IMR-90 (cell line): ENCODE results near the gene TFEB.

Experiments
- CEBPB ChIP-seq: IDR thresholded peaks from 2 replicates; pipeline ENCODE4 v1.6.1; 2012; ENCODE audit warnings: low read depth, low read length, improper control_type of control experiment
- CTCF ChIP-seq: conservative IDR thresholded peaks from 2 replicates; pipeline ENCODE4 v1.5.1; 2012; ENCODE audit warnings: mild to moderate bottlenecking, low read depth, low read length, improper control_type of control experiment
- ELK1 ChIP-seq: fragments of 150-350 bp; IDR thresholded peaks from 2 replicates; pipeline ENCODE4 v1.6.1; 2016; ENCODE audit warnings: low read depth, mild to moderate bottlenecking, low read length, moderate library complexity, borderline replicate concordance
- MAFK ChIP-seq: IDR thresholded peaks from 2 replicates; pipeline ENCODE4 v1.6.1; 2012; ENCODE audit warnings: low read depth, low read length, improper control_type of control experiment
- MXI1 ChIP-seq: IDR thresholded peaks from 2 replicates; pipeline ENCODE4 v1.6.1; 2012; ENCODE audit warnings: low read depth, mild to moderate bottlenecking, low read length, moderate library complexity, borderline replicate concordance
- NFE2L2 ChIP-seq: fragments of 150-350 bp; IDR thresholded peaks from 2 replicates; pipeline ENCODE4 v1.6.1; 2016; ENCODE audit warnings: low read depth, mild to moderate bottlenecking, low read length
- POLR2A ChIP-seq: IDR thresholded peaks from 2 replicates; pipeline ENCODE4 v1.6.1; 2012; ENCODE audit warnings: mild to moderate bottlenecking, low read depth, low read length
- SMC3 ChIP-seq: fragments of 150-350 bp; IDR thresholded peaks from 2 replicates; pipeline ENCODE4 v1.6.1; 2016; ENCODE audit warnings: low read depth, mild to moderate bottlenecking, antibody characterized with exemption, low read length, moderate library complexity

GRCh38 chr6:41721414-41721813, 14.0 kb downstream of the TFEB start:
- TF ChIP-seq MAFK: no peak
- TF ChIP-seq NFE2L2: no peak
- TF ChIP-seq ELK1: no peak
- no peak for TF ChIP-seq POLR2A
- no peak for TF ChIP-seq MXI1
- TF ChIP-seq CTCF: no peak
- TF ChIP-seq CEBPB: no peak
- TF ChIP-seq SMC3: no peak
